GM18951 (cell line): ENCODE results near the gene FNDC3B.
"Not testable (repeated sequence)": the region's sequence is repeated elsewhere in the genome, so short reads cannot be mapped to it uniquely, and the experiment has no call there.

Experiments
- POLR2A ChIP-seq: IDR thresholded peaks from 4 replicates; pipeline ENCODE4 v1.6.1; 2011; ENCODE audit warnings: mild to moderate bottlenecking; ENCODE audit not compliant: insufficient read length, insufficient read depth; ENCODE audit errors: extremely low read depth
- in situ Hi-C: fragments of 300-500 bp; cut with MboI; formaldehyde crosslinking; loops from one replicate; pipeline ENCODE4 v1.12.0; 2022; ENCODE audit warnings: low sequenced_read_pairs, mixed read lengths, inconsistent platforms; ENCODE audit not compliant: unreplicated experiment

FNDC3B gene

DNA sequence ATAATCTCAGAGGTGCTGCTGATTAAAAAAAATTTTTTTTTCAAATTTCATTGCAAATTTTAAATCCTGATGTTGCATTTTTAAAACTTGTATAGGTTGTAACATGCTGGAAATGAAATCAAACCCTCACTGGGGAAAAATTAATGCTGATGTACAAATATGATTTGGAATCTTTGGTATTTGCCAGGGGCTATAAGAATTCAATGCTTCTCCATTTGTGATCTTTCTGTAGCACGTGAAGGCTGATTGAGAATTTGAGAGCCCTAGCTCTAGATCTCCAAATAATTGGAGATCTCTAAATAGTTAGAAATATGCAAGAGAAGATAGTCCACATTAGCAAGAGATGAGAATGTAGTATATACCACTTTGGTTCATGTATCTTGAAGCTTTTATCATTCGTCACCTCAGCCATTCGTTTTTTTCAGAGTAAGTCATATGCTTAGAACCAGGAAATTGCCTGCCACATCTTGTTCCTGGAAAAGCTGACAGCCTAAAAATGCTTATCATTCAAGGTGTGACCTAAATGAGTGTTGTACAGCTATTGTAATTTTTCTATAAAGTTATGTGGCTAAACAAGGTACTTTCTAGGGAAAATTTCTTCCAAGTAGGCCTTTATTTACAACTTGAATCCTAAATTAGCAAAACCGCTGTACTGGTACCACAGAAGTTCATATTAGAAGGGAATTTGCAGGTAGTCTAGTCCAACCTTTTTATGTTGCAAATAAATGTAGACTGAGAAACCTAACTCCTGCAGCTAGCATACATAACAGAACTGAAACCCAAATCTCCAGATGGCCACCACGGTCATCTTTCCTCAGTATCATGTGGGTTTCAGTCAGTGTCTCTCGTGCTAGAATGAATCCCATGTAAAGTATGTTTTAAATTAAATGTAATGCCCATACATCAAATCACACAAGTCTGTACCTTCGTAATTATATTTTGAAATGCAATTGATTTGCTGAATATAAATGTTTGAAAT is 48.5 kb downstream of the FNDC3B start:
- TF ChIP-seq POLR2A = no peak
- in situ Hi-C loops = no loop called here

- in situ Hi-C loops = no loop called here
- TF ChIP-seq POLR2A = no peak
Measured at GRCh38 chr3:172089250-172089649, 49.9 kb downstream of the FNDC3B start.

DNA sequence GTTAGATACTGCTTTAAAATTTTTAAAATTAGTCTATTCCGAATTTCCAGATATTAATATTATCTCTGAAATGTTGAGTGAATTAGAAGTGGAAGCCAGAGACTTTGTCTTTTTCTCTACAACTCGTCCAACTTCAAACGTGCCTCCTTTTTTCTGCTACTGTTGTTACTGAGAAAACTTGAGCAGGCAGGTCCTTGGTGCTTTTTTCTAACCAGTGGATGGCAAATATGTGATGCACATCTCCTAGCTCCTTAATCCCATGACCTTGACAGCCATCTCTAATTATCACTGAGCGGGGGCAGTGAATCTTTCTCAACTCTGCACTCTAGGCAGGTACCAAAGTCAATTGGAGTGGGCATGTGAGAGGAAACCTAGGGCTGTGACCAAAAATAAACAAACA is 50.7 kb downstream of the FNDC3B start:
- in situ Hi-C loops = no loop called here
- TF ChIP-seq POLR2A = no peak

- TF ChIP-seq POLR2A = no peak
- in situ Hi-C loops = no loop called here
Measured at GRCh38 chr3:172092658-172093057, 53.3 kb downstream of the FNDC3B start.

- in situ Hi-C loops = not testable (repeated sequence)
Measured at GRCh38 chr3:172093581-172094443, 54.4 kb downstream of the FNDC3B start.

- no peak for TF ChIP-seq POLR2A
- in situ Hi-C loops = no loop called here
Measured at GRCh38 chr3:172094621-172095557, 55.5 kb downstream of the FNDC3B start.

DNA sequence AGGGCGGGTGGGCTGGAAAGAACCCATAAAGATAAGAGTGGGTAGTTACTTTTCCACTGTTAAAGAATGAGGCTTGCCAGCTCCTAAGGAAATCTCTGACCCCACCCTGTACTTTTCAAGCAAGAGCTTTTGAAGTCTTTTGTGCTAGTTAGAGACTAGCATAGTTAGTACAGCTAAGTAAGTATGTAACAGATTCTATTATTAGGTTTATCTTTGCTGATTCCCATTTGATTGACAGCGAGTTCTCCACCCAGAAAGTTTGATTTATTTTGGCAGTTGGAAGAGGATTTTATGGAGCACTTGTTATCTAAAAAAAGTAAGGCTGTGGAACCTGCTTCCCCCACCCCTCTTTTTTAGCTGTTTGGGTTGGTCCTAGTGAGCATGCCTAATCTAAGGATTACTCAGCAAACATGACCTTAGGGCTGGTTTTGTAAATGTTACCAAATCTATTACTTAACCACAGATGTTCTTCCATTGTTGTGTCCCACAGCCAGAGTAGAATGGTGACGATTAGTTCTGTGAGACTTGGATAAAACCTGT is 57.6 kb downstream of the FNDC3B start:
- in situ Hi-C loops = no loop called here
- no peak for TF ChIP-seq POLR2A

GRCh38 chr3:172097585-172097984 is 58.2 kb downstream of the FNDC3B start:
- in situ Hi-C loops = no loop called here
- TF ChIP-seq POLR2A = no peak

DNA sequence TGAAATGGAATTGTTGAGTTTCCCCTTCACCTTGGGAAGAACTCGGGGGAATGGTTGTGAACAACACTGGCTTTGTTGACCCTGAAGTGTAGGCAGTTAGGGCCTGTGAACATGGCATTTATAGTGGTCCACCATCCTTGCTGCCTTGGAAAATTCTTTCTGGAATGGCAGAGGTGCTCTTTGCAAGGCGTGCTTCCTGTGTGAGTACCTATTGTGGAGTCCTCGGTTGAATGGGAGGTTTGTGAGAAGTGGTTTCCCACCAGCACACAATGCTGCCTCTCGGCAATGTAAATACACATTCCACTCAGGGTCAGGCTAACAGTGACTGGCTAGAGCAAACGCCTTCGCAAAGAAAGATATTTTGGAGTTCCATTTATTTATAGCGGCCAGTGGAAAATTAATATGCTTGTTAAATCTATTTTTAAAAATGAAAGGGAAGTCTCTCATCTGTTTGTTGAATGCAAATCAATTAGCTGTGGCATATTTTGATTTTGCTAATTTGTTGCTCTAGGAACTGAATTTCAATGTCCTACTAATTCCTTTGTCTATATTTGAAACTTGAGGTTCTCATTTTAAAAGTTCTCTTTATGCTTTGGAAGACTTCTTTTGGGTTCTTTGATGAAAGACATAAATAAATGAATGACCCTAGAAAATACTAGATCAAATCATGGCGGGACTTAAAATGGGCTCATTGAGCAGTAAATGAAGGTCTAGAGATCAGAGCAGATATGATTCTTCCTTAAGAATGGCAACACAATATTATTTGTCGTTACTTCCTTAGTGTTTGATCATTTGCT is 59.5 kb downstream of the FNDC3B start:
- in situ Hi-C loops = no loop called here
- no peak for TF ChIP-seq POLR2A

GRCh38 chr3:172099495-172099808 is 60.1 kb downstream of the FNDC3B start:
- no peak for TF ChIP-seq POLR2A
- in situ Hi-C loops = no loop called here

DNA sequence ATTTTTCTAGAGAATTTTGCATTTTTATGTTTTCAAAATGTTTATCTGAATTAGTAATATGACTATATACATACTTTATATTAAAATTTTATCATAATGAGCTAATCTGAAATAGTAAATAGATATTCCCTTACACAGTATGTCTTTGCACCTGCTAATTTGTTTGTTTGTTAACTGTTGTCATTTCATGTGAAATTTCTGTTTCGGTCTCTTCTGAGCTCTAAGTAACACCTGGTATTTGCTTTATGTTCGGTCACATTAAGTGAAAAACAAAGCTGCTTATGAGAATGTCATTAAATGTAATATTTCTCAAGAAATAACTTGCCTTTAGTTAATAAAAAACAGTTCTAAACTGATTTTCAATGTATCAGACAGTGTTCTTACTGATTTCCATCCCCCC is 61.1 kb downstream of the FNDC3B start:
- in situ Hi-C loops = no loop called here
- TF ChIP-seq POLR2A = no peak

DNA sequence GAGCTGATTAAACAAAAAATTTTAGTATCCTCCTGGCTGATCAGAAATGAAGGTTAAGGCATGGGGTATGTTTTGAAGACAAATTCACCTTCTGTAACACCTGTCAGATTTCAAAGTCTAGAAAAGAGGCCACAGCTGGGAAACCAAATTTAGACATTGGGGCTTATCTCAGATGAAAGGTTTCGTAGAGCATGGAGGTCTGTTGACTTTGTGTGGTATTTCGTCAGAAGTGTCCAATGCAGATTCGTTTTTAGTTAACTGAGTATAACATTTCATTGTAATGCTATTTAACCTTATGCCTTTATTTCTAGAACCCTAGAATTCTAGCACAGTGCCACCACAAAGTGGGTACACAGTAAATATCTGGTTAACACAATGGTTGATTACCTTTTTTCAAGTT is 61.7 kb downstream of the FNDC3B start:
- in situ Hi-C loops = no loop called here
- TF ChIP-seq POLR2A = no peak
